UCSD-AML1 (cell line): ENCODE measurements around the gene CASP2.
"Not testable (repeated sequence)": the region's sequence is repeated elsewhere in the genome, so short reads cannot be mapped to it uniquely, and the experiment has no call there.

Source experiments
- DNase-seq: peaks from one replicate; lab custom pipeline; 2025; ENCODE audit not compliant: unreplicated experiment; lab: John Stamatoyannopoulos, UW

The CASP2 gene

DNA sequence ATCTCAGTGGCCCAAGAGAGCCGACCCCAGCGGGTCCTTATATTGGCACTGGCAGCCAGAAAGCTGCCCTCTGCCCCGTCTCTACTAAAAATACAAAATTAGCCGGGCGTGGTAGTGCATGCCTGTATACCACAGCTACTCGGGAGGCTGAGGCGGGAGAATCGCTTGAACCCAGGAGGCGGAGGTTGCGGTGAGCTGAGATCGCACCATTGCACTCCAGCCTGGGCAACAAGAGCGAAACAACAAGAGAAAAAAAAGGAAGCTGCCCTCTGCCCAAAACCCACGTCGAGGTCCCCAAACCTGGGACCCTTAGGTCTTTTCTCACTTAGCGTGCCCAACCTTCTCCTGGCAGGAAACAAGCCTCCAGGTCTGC is 24.0 kb upstream of the CASP2 start:
- DNase-seq, result not testable (repeated sequence)

GRCh38 chr7:143265017-143265693 is 23.0 kb upstream of the CASP2 start:
- no peak for DNase-seq

- peak; percentile 8 for DNase-seq
Measured at GRCh38 chr7:143269251-143269650, 18.9 kb upstream of the CASP2 start.

DNA sequence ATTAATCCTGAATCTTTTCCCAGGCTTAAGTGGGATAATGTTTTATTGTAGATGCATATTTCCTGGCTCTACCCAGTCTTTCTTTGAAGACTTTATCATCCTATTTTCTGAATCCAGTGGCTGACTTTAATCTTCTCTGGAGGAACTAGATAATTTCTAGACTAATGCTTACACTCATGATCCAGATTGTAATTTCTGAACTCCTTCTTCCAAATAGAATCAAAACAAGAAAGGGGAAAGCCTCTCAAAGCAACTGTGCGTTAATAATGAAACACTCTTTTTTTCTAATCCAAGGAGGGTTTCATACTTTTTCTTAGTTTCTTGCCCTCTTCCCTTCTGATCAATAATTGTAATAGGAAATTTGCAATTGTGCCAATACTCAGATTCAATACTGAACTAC is 16.9 kb upstream of the CASP2 start:
- no peak for DNase-seq

GRCh38 chr7:143272871-143273270 is 15.3 kb upstream of the CASP2 start:
- DNase-seq, result no peak

DNA sequence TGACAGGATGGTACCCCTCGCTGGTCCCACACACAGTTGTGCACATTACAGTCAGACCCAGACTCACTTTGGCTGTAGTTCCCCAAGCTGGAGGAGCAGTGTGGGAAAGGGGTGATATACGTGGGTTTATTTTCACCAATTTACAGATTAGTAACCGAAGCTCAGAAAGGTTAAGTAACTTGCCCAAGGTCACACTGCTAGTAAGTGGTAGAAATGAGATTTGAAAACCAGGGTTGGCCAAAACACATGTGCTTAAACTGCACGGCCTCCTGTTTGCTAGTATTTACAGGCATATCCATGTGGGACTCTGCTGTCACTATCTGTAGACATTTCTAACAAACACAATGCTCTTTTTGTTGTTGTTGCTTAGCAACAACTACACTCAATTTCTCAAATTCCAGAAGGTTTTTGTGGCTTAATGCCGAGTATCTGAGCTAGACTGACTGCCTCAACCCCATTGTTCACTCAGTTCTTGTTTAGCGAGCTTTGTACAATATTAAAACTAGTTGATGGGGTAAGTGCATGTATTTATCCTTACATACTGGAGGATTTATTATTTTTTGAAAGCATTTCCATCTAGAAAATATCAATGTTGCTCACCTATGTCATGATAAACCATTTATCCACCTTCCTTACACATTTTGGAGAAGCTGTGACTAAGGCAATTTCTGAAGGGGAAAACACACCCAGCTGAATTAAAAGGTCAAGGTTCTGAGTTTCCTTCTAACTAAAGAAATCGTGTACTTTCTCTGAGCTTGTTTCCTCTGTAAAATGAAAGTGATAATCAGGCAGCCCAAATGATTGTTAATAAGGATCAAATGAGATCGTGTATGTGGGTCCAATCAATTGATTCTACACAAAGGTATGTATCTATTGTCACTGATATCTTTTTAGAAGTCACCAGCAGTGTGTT is 8.7 kb upstream of the CASP2 start:
- no peak for DNase-seq

- DNase-seq, result no peak
Measured at GRCh38 chr7:143280160-143280559, 8.0 kb upstream of the CASP2 start.

- no peak for DNase-seq
Measured at GRCh38 chr7:143280566-143280965, 7.6 kb upstream of the CASP2 start.

GRCh38 chr7:143281529-143281928 is 6.6 kb upstream of the CASP2 start:
- DNase-seq, result no peak

- DNase-seq, result no peak
Measured at GRCh38 chr7:143282124-143282523, 6.0 kb upstream of the CASP2 start.

GRCh38 chr7:143283381-143283780 is 4.8 kb upstream of the CASP2 start:
- no peak for DNase-seq

DNA sequence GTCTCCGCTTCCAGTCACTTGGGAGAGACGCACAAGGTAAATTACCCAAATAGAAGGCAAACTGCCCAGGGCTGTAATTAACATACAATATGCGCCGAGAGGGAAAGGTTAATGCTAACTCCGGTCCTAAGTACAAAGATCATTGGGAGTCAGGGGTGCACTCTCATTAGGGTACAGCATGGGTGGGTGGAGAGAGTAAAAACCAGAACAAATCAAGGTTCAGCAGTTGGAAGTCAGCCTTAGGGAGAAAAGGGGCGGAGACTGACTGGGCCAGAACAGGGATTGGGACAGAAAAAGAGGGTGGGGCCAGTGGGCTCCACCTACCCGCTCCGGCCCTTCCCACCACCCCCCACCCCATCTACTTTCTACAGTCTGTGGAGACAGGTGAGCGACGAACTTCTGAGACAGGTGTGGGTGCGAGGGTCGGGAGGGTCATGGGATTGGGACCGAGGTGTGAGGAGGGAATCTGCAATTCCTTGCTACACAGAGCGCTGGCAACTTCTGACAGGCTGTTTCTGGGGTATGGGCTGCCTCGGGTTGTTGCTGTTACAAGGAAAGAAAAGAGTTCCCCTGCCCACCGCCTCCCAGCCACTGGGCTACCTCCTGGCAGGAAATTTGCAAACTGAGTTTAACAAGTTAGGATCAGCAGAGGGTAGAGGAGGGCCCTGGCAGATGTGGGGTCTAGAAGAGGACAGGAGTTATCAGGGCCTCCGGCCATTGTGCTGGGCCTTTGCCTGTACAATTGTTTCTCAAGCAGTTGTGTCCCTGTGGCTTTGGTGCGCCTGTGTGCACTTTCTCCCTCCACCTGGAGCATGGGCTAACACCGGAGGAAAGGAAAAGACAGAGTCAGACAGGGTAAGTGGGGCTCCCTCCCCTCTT is 3.3 kb upstream of the CASP2 start, which contains the start of gene TMEM139:
Gene TMEM139 (plus strand): TSS at position 368 of the 879 bp plus-strand sequence. CDS start 1,000 bp downstream, outside the sequence.
- no peak for DNase-seq

GRCh38 chr7:143285470-143285778 is 2.7 kb upstream of the CASP2 start:
- DNase-seq, result no peak

DNA sequence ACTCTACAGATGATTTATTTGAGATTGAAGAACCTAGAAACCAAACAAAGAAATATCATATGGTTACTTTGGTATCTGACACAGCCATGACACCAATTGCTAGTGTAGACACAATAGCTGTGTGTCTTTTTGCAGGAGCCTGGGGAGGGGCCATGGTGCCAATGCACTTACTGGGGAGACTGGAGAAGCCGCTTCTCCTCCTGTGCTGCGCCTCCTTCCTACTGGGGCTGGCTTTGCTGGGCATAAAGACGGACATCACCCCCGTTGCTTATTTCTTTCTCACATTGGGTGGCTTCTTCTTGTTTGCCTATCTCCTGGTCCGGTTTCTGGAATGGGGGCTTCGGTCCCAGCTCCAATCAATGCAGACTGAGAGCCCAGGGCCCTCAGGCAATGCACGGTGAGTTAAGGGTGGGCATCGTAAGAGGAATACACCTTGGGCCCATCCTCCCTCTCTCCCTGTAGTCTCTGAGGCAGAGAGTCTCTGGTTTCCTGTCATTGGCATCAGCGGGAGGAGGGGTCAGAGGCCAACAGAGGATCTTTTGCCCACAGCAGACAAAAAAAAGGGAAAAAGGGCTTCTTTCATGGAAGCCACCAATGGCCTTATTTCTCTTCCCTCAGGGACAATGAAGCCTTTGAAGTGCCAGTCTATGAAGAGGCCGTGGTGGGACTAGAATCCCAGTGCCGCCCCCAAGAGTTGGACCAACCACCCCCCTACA is 2.2 kb upstream of the CASP2 start:
- no peak for DNase-seq

- DNase-seq, result no peak
Measured at GRCh38 chr7:143286522-143286890, 1.6 kb upstream of the CASP2 start.

DNA sequence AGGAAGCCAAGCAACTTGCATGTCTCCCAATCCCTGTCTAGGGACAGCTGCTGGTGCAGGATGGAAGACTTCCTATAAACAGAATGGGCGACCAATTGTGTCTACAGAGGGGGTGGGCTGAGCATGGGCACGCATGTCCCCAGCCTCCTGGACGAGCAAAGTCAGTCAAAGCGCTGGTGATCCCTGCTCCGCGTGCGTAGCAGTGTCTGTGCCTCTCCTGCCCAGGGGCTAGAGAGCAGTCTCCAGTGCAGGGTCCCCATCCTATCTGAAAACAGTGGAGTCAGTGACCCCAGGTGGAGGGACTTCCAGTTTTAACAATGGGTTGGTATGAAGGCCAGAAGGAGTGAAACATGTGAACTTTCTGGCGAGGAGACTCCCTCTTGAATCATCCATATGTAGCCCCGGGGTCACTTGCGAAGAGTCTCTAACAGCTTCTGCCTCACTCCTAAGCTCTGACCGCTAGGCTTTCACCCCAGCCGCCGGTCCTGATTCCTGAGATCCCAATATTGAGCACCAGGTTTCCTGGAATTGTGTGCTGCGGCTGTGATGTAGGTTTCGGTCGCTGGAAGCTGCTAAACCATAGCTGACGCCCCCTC is 714 bp upstream of the CASP2 start:
- no peak for DNase-seq

DNA sequence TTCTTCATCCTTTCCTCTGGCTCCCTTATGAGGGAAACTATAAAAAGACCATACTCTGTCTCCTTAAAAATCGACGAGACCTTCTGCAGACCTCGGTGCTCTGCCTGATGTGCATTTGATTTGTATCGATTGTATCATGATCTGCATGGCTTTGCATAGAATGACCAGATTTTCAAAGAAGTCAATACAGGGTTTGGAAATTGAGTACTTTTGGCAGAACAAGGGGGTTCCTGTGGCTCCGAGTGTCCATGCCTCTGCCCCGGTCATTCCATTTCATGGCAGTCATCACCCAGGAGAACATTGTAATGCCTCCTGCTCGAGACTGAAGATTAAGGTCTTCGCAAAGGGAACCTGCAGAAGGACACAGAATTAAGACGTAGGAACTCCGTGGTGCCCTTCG is 685 bp downstream of the CASP2 start:
- no peak for DNase-seq

GRCh38 chr7:143289421-143289820 is 1.3 kb downstream of the CASP2 start:
- DNase-seq, result no peak

DNA sequence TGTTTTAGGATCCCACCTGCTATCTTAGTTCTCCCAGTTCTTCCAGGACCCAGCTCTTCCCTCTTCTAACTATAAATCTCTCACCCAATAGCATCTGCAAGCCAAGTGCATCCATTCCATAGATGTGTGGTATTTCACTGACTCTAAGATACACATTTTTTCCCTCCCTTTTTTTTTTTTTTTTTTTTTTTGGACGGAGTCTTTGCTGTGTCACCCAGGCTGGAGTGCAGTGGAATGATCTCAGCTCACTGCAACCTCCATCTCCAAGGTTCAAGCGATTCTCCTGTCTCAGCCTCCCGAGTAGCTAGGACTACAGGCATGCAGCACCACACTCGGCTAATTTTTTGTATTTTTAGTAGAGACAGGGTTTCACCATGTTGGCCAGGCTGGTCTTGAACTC is 1.7 kb downstream of the CASP2 start:
- DNase-seq, result not testable (repeated sequence)

- DNase-seq, result no peak
Measured at GRCh38 chr7:143290293-143290692, 2.1 kb downstream of the CASP2 start.

GRCh38 chr7:143292876-143293275 is 4.7 kb downstream of the CASP2 start:
- DNase-seq, result no peak
